GM13977 (cell line): ENCODE results near the gene C19orf67.

Experiments used
- DNase-seq: peaks from one replicate; pipeline ENCODE4 v3.0.0; 2012; ENCODE audit warnings: low spot score
- in situ Hi-C: fragments of 300-500 bp; cut with MboI; formaldehyde crosslinking; loops from one replicate; pipeline ENCODE4 v1.12.0; 2022; ENCODE audit warnings: low sequenced_read_pairs, low pct_unique_long_range_greater_than_20kb, mixed read lengths, inconsistent platforms; ENCODE audit not compliant: unreplicated experiment
- TF ChIP-seq, protein P1 (sequence below): IDR thresholded peaks from 2 replicates; pipeline ENCODE4 v1.5.1; 2012; ENCODE audit warnings: mild to moderate bottlenecking, control low read depth; ENCODE audit not compliant: insufficient read depth; ENCODE audit errors: extremely low read depth, missing control alignments

C19orf67 gene

DNA sequence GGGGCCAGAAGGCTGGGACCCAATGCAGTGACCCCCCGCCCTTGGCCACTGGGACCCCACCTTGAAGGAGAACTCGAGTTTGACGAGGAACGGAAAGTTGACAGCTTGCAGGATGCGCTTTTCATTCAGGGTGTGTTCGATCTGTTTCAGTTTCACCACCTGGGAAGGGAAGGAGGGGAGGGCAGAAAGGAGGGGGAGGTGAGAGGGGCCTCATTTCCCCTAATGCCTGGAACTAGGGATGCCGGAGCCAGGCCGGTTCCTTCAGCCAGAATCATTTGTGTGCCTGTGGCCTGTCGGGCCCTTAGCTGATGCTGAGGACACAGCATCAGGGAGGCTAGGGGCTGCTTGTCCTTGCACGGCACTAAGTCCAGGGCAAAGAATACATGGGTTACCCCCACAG lies 17.2 kb upstream of the C19orf67 start:
- TF ChIP-seq, protein P1, sequence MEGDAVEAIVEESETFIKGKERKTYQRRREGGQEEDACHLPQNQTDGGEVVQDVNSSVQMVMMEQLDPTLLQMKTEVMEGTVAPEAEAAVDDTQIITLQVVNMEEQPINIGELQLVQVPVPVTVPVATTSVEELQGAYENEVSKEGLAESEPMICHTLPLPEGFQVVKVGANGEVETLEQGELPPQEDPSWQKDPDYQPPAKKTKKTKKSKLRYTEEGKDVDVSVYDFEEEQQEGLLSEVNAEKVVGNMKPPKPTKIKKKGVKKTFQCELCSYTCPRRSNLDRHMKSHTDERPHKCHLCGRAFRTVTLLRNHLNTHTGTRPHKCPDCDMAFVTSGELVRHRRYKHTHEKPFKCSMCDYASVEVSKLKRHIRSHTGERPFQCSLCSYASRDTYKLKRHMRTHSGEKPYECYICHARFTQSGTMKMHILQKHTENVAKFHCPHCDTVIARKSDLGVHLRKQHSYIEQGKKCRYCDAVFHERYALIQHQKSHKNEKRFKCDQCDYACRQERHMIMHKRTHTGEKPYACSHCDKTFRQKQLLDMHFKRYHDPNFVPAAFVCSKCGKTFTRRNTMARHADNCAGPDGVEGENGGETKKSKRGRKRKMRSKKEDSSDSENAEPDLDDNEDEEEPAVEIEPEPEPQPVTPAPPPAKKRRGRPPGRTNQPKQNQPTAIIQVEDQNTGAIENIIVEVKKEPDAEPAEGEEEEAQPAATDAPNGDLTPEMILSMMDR, result no peak
- DNase-seq, result no peak
- in situ Hi-C loops, result no loop called here

DNA sequence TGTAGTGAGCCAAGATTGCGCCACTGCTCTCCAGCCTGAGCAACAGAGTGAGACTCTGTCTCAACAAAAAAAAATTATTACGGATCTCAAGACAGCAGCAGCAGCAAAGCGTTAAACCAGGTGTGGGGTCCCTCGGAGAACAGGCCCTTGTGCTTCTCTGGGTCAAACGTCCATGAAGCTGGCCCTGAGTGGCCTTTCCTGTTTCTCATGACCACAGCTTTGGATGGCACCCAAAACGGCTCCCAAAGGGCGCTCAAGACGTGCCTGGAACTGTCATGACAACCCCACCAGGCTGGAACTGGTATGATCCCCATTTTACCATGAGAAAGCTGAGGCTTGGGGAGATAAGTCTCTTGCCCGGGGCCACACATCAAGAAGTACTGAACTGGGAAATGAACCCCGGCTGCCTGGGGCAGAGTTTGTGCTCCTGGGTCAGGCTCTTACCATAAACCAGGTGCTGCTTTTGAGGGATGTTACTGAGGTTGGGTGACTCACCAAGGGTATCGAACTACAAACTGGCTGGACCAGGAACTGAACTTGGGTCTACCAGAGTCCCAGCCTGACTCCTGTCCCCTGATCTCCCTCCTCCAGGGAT lies 16.6 kb upstream of the C19orf67 start:
- DNase-seq, result no peak
- in situ Hi-C loops, result no loop called here
- TF ChIP-seq, protein P1, result no peak

DNA sequence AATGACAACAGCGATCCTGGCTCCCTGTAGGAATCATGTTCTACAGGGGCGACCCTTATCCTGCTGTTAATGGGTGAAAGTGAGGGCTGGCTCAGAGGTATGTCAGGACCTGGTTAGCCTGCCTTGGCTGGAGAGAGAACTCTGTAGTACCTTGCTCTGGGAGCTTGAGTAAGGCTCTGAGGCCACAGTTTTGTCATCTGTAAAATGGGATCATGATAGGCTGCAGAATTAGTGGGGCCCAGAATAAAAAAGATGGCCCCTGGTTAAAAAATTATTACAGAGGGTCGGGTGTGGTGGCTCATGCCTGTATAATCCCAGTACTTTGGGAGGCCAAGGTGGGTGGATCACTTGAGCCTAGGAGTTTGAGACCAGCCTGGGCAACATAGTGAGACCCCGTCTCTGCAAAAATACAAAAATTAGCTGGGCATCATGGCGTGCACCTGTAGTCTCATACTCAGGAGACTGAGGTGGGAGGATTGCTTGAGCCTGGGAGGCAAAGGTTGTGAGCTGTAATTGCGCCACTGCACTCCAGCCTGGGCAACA lies 15.5 kb upstream of the C19orf67 start:
- no peak for DNase-seq
- TF ChIP-seq, protein P1, result no peak
- in situ Hi-C loops, result no loop called here

DNA sequence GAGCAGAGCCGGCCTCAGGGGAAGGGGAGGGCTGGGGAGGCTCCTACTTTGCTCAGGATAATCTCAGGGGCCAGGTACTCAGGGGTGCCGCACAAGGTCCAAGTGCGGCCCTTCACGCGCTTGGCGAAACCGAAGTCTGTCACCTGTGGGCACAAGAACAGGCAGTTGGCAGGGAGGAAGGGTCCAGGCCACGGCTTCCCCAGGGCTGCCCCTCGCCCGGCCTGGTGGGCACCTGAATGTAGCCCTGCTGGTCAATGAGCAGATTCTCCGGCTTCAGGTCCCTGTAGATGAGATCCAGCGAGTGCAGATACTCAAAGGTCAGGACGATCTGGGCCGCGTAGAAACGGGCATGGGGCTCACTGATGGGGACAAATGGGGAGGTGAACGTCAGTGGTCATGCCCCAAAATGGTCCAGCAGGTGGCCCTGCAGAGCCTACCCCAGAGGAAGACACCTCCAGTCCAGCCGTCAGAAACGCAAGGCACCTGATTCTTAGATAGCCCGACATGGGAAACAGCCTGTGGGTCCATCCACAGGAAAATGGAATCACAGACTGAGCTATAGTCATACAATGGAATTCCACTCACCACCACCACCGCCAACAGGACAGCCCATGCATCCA lies 12.1 kb upstream of the C19orf67 start:
- no peak for DNase-seq
- TF ChIP-seq, protein P1, result peak; percentile 14
- in situ Hi-C loops, result no loop called here

DNA sequence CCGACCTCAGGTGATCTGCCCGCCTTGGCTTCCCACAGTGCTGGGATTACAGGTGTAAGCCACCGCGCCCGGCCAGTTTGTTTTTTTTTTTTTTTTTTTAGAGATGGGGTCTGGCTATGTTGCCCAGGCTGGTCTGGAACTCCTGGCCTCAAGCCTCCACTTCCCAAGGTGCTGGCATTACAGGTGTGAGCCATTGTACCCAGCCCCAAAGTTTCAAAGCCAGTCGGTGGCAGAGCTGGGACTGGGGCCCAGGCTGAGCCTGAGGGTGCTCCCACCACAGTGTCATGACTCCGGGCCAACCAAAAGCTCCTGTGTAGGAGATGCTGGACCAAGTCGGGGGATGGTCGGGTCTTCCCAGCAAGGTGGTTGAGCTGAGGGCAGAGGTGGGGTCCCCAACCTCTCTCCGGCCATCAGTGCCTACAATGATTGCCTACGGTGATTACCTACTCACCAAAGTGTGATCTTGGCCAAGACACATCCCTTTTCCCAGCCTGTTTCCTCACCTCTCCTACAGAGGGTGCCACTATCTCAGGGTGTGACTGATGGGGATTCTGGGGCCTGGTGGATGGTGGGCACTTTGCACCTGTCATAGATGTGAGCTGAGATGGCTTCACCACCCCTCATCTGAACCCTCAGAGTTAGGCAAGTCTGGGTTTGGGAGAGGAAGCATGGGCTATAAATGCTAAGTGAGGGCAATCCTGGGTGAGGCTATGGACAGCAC lies 10.8 kb upstream of the C19orf67 start:
- no peak for DNase-seq
- TF ChIP-seq, protein P1, result peak; percentile 19
- in situ Hi-C loops, result no loop called here

DNA sequence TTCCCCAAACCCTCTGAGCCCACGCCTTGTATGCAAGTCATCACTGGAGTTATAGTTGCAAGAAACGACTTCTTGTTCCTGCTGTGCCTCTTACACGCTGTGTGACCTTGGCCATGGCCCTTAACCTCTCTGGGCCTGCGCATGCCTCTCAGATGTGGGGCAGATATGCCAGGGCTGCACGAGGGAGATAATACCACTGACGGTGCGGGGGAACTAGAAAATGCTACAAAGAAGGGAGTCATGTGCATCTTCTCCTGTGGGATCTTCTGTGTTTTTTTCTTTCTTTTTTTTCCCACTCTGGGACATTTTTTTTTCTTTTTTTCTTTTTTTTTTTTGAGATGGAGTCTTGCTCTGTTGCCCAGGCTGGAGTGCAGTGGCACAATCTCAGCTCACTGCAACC lies 9.3 kb upstream of the C19orf67 start:
- in situ Hi-C loops, result no loop called here
- no peak for DNase-seq
- TF ChIP-seq, protein P1, result no peak
